Pericardium fibroblast (primary cell): Measurements from ENCODE around the gene MCM9. TPM values are rescaled to one million over a fixed set of nuclear protein-coding genes. Genes with fewer than 3 reads are reported as not detected.

ENCODE experiments used
- total RNA-seq: library from RNA; depleted of rRNA; stranded (reverse); fragments of >200 nt; gene quantifications from 2 replicates; pipeline ENCODE4 v1.2.3, GENCODE V29; 2015

MCM9 gene
- total RNA-seq: 3.7 and 9.2 TPM in 2 replicates

GRCh38 chr6:118934461-118935330 is at the start of gene MCM9:
Gene MCM9, minus strand, starts transcription at chr6:118935159. Its CDS starts 3,436 bp downstream, at chr6:118931723.

GRCh38 chr6:118893807-118894424 is 41.0 kb downstream of the MCM9 start, which contains the start of gene ASF1A:
Gene ASF1A, plus strand, starts transcription at chr6:118894152. Its CDS starts 262 bp downstream, at chr6:118894414.

Other genes starting within 250 kb of the MCM9 start
- gene ASF1A, start 41.0 kb downstream of the MCM9 start, total RNA-seq: 9.2 and 10.5 TPM in 2 replicates
- not detected in 2 replicates for gene FAM184A, start 143.5 kb upstream of the MCM9 start, total RNA-seq